Keratinocyte (primary cell): ENCODE results near the gene ZNF638.

Source experiments
- EZH2 ChIP-seq: IDR thresholded peaks from one replicate; pipeline ENCODE4 v1.6.1; 2012; ENCODE audit warnings: inconsistent platforms, mild to moderate bottlenecking, low read length, moderate library complexity
- TF ChIP-seq, protein P1 (sequence below), 3 experiments: IDR thresholded peaks in 1 of 3; conservative IDR thresholded peaks in 1 of 3; optimal IDR thresholded peaks in 1 of 3; 2 replicates in 2 of 3; 3 replicates in 1 of 3; pipeline versions ENCODE3 to v1.5.1; 2011; ENCODE audit warnings: low read length in 3 of 3, mild to moderate bottlenecking in 3 of 3, moderate library complexity in 2 of 3, control low read depth in 1 of 3, inconsistent platforms in 1 of 3; ENCODE audit not compliant: insufficient read depth in 2 of 3; ENCODE audit errors: extremely low read depth in 1 of 3

DNA sequence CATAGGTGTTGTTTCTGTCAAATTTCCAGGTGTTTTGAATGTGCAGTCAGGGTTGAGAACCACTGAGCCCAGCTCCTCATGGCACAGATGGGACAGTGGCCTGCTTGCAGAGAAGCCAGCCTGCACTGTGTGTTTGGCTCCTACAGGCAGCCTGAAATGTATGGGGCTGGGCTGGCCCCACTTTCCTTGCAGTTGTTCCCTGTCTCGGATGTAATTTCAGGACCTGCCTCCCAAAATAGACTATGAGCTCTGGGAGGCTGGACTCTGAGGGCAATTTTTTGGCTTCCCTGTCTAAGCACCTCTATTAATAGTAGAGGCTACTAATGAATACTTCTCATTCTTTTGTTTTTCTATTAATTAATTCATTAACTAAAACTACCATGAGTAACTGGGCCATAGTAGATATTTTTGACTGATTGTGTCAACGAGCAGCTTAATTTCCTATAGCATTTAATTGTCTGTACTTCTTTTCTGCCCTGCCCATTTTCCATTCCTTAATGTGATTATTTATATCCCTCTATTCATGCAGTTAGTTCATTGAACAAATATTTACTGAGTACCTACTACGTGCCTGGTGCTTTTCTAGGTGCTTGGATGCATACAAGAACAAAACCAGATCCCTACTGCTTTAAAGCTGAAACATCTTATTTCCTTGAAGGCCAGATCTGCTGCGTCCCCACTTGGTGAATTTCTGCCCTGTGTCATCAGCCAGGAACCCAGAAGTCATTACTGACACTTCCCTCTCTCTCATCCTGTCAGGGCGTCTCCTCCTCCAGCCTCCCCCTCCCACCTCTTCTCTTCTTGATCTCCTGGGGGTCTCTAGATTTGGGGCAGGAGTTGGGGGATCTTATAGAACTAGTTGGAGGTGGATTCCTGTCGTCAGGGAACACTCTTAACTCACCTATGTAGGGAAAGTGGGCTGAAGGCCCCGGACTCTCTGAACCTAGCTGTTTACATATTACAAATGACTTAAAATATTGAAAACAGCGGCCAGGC is 138.1 kb downstream of the ZNF638 start:
- TF ChIP-seq, protein P1, sequence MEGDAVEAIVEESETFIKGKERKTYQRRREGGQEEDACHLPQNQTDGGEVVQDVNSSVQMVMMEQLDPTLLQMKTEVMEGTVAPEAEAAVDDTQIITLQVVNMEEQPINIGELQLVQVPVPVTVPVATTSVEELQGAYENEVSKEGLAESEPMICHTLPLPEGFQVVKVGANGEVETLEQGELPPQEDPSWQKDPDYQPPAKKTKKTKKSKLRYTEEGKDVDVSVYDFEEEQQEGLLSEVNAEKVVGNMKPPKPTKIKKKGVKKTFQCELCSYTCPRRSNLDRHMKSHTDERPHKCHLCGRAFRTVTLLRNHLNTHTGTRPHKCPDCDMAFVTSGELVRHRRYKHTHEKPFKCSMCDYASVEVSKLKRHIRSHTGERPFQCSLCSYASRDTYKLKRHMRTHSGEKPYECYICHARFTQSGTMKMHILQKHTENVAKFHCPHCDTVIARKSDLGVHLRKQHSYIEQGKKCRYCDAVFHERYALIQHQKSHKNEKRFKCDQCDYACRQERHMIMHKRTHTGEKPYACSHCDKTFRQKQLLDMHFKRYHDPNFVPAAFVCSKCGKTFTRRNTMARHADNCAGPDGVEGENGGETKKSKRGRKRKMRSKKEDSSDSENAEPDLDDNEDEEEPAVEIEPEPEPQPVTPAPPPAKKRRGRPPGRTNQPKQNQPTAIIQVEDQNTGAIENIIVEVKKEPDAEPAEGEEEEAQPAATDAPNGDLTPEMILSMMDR (optimal IDR thresholded peaks at IDR 0.05 in 1 of 3, IDR thresholded peaks at IDR 0.05 in 1 of 3, conservative IDR thresholded peaks at IDR 0.05 in 1 of 3; ENCODE audit: extremely low read depth in 1 of 3, insufficient read depth in 2 of 3, low read length in 3 of 3), result no peak
- no peak for TF ChIP-seq EZH2
